ENCODE data around the gene RNF138. TPM values are rescaled to one million over a fixed set of nuclear protein-coding genes. Genes with fewer than 3 reads are reported as not detected.

Gene RNF138
- total RNA-seq, 2 donors from 2014 or later, result 45.2 to 59.6 TPM

Other genes with a start within 250 kb of the RNF138 start
- gene TRAPPC8, start 148.7 kb upstream of the RNF138 start, total RNA-seq, result 10 to 100 TPM; 45.2 to 49.0 TPM
- gene RNF125, start 73.0 kb upstream of the RNF138 start, total RNA-seq, result 10 to 100 TPM; 19.3 to 29.3 TPM
- not detected for gene MEP1B, start 98.2 kb downstream of the RNF138 start, total RNA-seq

All from endodermal cell (in vitro differentiated cells).